Keratinocyte (primary cell): ENCODE measurements around the gene PAFAH1B2. TPM values are rescaled to one million over a fixed set of nuclear protein-coding genes. Genes with fewer than 3 reads are reported as not detected.

Experiments
- DNase-seq: peaks from one replicate; pipeline ENCODE4 v3.0.0-alpha.2; 2011; ENCODE audit warnings: low read depth, missing footprints, low spot score
- FAIRE-seq: peaks from 2 replicates; lab custom pipeline; 2011; peaks lifted over from hg19 to GRCh38; lab: Jason Lieb, UNC
- H2AFZ ChIP-seq: 2 replicates; pipeline ENCODE4 v1.6.0; 2012; ENCODE audit warnings: low read length, control low read depth, inconsistent platforms; ENCODE audit not compliant: control insufficient read depth
- H3K27ac ChIP-seq: 2 replicates; pipeline ENCODE4 v1.5.1; 2011; ENCODE audit warnings: low read length; ENCODE audit not compliant: control insufficient read depth, insufficient read depth
- H3K27me3 ChIP-seq: 3 replicates; pipeline ENCODE4 v1.6.0; 2011; ENCODE audit warnings: low read length; ENCODE audit not compliant: control insufficient read depth, insufficient read depth; ENCODE audit errors: extremely low read depth
- H3K36me3 ChIP-seq, 2 experiments: 2 replicates in 1 of 2; 3 replicates in 1 of 2; pipeline ENCODE4 v1.5.1; 2011; ENCODE audit warnings: low read length in 2 of 2, mild to moderate bottlenecking in 1 of 2; ENCODE audit not compliant: control insufficient read depth in 2 of 2, insufficient read depth in 2 of 2; ENCODE audit errors: extremely low read depth in 1 of 2
- H3K4me1 ChIP-seq: 3 replicates; pipeline ENCODE4 v1.5.1; 2011; ENCODE audit warnings: low read length; ENCODE audit not compliant: control insufficient read depth, insufficient read depth; ENCODE audit errors: extremely low read depth
- H3K4me2 ChIP-seq: 3 replicates; pipeline ENCODE4 v1.6.0; 2011; ENCODE audit warnings: low read depth, low read length; ENCODE audit not compliant: control insufficient read depth, insufficient read depth; ENCODE audit errors: extremely low read depth
- H3K4me3 ChIP-seq, 3 experiments: fragments of 200-600 bp in 1 of 3; sonication (generic) in 1 of 3; 2 replicates in 2 of 3; 3 replicates in 1 of 3; pipeline ENCODE4 v1.5.1; 2011 to 2016; ENCODE audit warnings: low read length in 3 of 3, mild to moderate bottlenecking in 3 of 3, control low read depth in 2 of 3, inconsistent platforms in 1 of 3, low read depth in 1 of 3, mixed read lengths in 1 of 3, mixed run types in 1 of 3, moderate library complexity in 1 of 3; ENCODE audit not compliant: control insufficient read depth in 2 of 3, insufficient read depth in 2 of 3; ENCODE audit errors: extremely low read depth in 1 of 3
- H3K79me2 ChIP-seq: 2 replicates; pipeline ENCODE4 v1.6.0; 2012; ENCODE audit warnings: low read length; ENCODE audit not compliant: control insufficient read depth, insufficient read depth
- H3K9ac ChIP-seq: 3 replicates; pipeline ENCODE4 v1.6.0; 2011; ENCODE audit warnings: low read length; ENCODE audit not compliant: control insufficient read depth, insufficient read depth; ENCODE audit errors: extremely low read depth
- H3K9me1 ChIP-seq: 3 replicates; pipeline ENCODE4 v1.6.0; 2011; ENCODE audit warnings: low read length; ENCODE audit not compliant: control insufficient read depth, insufficient read depth; ENCODE audit errors: extremely low read depth
- H3K9me3 ChIP-seq: 2 replicates; pipeline ENCODE4 v1.5.1; 2012; ENCODE audit warnings: low read depth, low read length; ENCODE audit not compliant: control insufficient read depth
- H4K20me1 ChIP-seq: 3 replicates; pipeline ENCODE4 v1.6.0; 2011; ENCODE audit warnings: low read length; ENCODE audit not compliant: control insufficient read depth, insufficient read depth; ENCODE audit errors: extremely low read depth
- EZH2 ChIP-seq: IDR thresholded peaks from one replicate; pipeline ENCODE4 v1.6.1; 2012; ENCODE audit warnings: inconsistent platforms, mild to moderate bottlenecking, low read length, moderate library complexity
- dilution Hi-C: fragments of 300-500 bp; cut with MboI; formaldehyde crosslinking; loops from one replicate; pipeline ENCODE4 v1.7.0; 2020; ENCODE audit warnings: low sequenced_read_pairs; ENCODE audit not compliant: extremely low pct_ligation_motif_present
- polyA plus RNA-seq, 5 experiments: library from polyadenylated mRNA; depleted of rRNA in 3 of 5; stranded (reverse) in 3 of 5; stranded (forward) in 1 of 5; unstranded in 1 of 5; fragments of >200 nt; gene quantifications; 1 replicate in 1 of 5; 2 replicates in 3 of 5; 3 replicates in 1 of 5; pipeline versions ENCODE4 v1.2.1 to v1.2.3, GENCODE V29; 2011 to 2012; ENCODE audit warnings: missing spikeins in 2 of 5, low read depth in 1 of 5, low replicate concordance in 1 of 5
- TF ChIP-seq, protein P1 (sequence below), 3 experiments: IDR thresholded peaks in 1 of 3; conservative IDR thresholded peaks in 1 of 3; optimal IDR thresholded peaks in 1 of 3; 2 replicates in 2 of 3; 3 replicates in 1 of 3; pipeline versions ENCODE3 to v1.5.1; 2011; ENCODE audit warnings: low read length in 3 of 3, mild to moderate bottlenecking in 3 of 3, moderate library complexity in 2 of 3, control low read depth in 1 of 3, inconsistent platforms in 1 of 3; ENCODE audit not compliant: insufficient read depth in 2 of 3; ENCODE audit errors: extremely low read depth in 1 of 3

The PAFAH1B2 gene
- polyA plus RNA-seq, 1 donor (not counting 4 experiments of a cell fraction or from before 2014, with no cell fraction given) = 76.4 TPM

- peak; percentile 49 for DNase-seq
- Histone ChIP-seq H3K9me1 (no peaks in the 10 kb centered on the region), H3K9ac (peak within 1 kb of the TSS; percentile 79), H3K36me3 (peaks cover 0 to 12% of the 10 kb centered on the region in 2 experiments), H3K79me2 (no peaks in the 10 kb centered on the region), H2AFZ (peak within 1 kb of the TSS; percentile 75), H4K20me1 (no peaks in the 10 kb centered on the region), H3K27me3 (no peaks in the 10 kb centered on the region), H3K4me2 (peak within 1 kb of the TSS; percentile 97), H3K27ac (peak within 1 kb of the TSS; percentile 66), H3K4me3 (peak within 1 kb of the TSS; percentile 67 to 81 (median 79)), H3K4me1 (peaks cover 19% of the 10 kb centered on the region), H3K9me3 (no peaks in the 10 kb centered on the region)
- no peak for TF ChIP-seq EZH2
- TF ChIP-seq, protein P1, sequence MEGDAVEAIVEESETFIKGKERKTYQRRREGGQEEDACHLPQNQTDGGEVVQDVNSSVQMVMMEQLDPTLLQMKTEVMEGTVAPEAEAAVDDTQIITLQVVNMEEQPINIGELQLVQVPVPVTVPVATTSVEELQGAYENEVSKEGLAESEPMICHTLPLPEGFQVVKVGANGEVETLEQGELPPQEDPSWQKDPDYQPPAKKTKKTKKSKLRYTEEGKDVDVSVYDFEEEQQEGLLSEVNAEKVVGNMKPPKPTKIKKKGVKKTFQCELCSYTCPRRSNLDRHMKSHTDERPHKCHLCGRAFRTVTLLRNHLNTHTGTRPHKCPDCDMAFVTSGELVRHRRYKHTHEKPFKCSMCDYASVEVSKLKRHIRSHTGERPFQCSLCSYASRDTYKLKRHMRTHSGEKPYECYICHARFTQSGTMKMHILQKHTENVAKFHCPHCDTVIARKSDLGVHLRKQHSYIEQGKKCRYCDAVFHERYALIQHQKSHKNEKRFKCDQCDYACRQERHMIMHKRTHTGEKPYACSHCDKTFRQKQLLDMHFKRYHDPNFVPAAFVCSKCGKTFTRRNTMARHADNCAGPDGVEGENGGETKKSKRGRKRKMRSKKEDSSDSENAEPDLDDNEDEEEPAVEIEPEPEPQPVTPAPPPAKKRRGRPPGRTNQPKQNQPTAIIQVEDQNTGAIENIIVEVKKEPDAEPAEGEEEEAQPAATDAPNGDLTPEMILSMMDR (optimal IDR thresholded peaks at IDR 0.05 in 1 of 3, IDR thresholded peaks at IDR 0.05 in 1 of 3, conservative IDR thresholded peaks at IDR 0.05 in 1 of 3; ENCODE audit: extremely low read depth in 1 of 3, insufficient read depth in 2 of 3, low read length in 3 of 3) = no peak
- peak; percentile 78 for FAIRE-seq
- dilution Hi-C loops = no loop called here
Observed at GRCh38 chr11:117178210-117179034, 34.3 kb downstream of the PAFAH1B2 start, which contains the start of gene SIDT2. Gene SIDT2 (plus strand): TSS chr11:117178743. CDS start chr11:117179264, 521 bp downstream.

DNA sequence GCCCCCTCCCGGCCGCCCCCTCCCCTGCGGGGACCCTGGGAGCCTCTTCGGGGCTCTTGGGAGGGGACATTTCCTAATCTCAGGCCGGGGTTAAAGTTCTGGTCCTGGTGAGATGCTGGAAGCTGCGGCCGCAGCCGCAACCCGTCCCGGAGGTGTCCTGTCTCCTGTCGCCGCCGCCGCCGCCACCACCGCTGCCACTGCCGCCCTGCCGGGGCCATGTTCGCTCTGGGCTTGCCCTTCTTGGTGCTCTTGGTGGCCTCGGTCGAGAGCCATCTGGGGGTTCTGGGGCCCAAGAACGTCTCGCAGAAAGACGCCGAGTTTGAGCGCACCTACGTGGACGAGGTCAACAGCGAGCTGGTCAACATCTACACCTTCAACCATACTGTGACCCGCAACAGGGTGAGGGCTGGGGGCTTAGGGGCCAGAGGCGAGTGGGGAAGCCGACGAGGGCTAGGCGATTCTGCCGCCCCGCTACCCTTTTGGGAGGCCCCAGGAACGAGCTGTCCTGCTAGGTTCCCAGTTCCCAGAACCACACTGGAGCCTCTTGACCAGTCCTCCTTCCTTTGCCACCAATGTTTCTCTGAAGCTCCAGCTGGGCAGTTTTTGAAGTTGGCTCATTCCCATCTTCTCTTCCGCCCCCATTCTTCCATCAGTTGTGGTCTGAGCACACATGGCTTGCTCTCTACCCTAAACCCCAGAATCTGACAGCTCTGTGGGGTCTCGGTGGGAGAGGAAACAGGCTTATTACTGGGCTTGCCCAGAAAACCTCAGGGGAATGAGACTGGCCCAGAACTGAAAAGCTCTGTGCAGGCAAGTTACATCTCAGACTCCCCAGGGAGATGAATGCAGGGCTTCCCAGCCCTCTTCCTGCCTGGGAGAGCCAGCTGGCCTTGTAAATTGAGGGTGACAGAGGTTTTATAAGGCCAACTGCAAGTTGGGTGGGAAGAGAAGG lies 35.2 kb downstream of the PAFAH1B2 start:
- H3K4me1 ChIP-seq = peaks cover 19% of the 10 kb centered on the region
- H3K4me2 ChIP-seq = peak overlapping the region; percentile 97
- TF ChIP-seq, protein P1 (optimal IDR thresholded peaks at IDR 0.05 in 1 of 3, IDR thresholded peaks at IDR 0.05 in 1 of 3, conservative IDR thresholded peaks at IDR 0.05 in 1 of 3; ENCODE audit: extremely low read depth in 1 of 3, insufficient read depth in 2 of 3, low read length in 3 of 3) = no peak
- TF ChIP-seq EZH2 = no peak
- no peaks in the 10 kb centered on the region for H3K9me1 ChIP-seq
- no peaks in the 10 kb centered on the region for H3K9me3 ChIP-seq
- dilution Hi-C loops = no loop called here
- peak overlapping the region; percentile 67 to 81 (median 79) for H3K4me3 ChIP-seq
- H4K20me1 ChIP-seq = no peaks in the 10 kb centered on the region
- no peaks in the 10 kb centered on the region for H3K27me3 ChIP-seq
- FAIRE-seq (peak; percentile 49), DNase-seq (no peak)
- H3K27ac ChIP-seq = peak overlapping the region; percentile 49
- H2AFZ ChIP-seq = peak overlapping the region; percentile 75
- peak overlapping the region; percentile 79 for H3K9ac ChIP-seq
- H3K36me3 ChIP-seq = peaks cover 2 to 12% of the 10 kb centered on the region in 2 experiments
- H3K79me2 ChIP-seq = no peaks in the 10 kb centered on the region
